IPS DF 6.9 (cell line): ENCODE results near the gene CUEDC1.
A peak's percentile ranks its signal among the peaks of the same experiment; 100 is the strongest.
"Not testable (repeated sequence)": the region's sequence is repeated elsewhere in the genome, so short reads cannot be mapped to it uniquely, and the experiment has no call there.

ENCODE experiments used
- DNase-seq: peaks from one replicate; pipeline ENCODE4 v3.0.0-alpha.2; 2013; ENCODE audit warnings: low read depth, low spot score
- H3K27ac ChIP-seq: one replicate; pipeline ENCODE4 v1.5.1; 2013; ENCODE audit warnings: low read length, control low read depth
- H3K27me3 ChIP-seq: 2 replicates; pipeline ENCODE4 v1.6.1; 2013; ENCODE audit warnings: mild to moderate bottlenecking, low read length; ENCODE audit not compliant: control insufficient read depth, insufficient read depth
- H3K36me3 ChIP-seq: 2 replicates; pipeline ENCODE4 v1.6.1; 2013; ENCODE audit warnings: low read length; ENCODE audit not compliant: control insufficient read depth, insufficient read depth
- H3K4me1 ChIP-seq: 2 replicates; pipeline ENCODE4 v1.6.1; 2013; ENCODE audit warnings: low read length; ENCODE audit not compliant: control insufficient read depth, insufficient read depth
- H3K4me3 ChIP-seq: 2 replicates; pipeline ENCODE4 v1.5.1; 2013; ENCODE audit warnings: mild to moderate bottlenecking, low read length
- H3K9me3 ChIP-seq: 2 replicates; pipeline ENCODE4 v1.6.1; 2013; ENCODE audit warnings: low read length, inconsistent platforms; ENCODE audit not compliant: control insufficient read depth, insufficient read depth
- WGBS: extraction: QIAGEN DNeasy Blood & Tissue Kit; methylation state at CpG from one replicate; pipeline ENCODE4 v1.1.7; 2013; ENCODE audit warnings: mixed read lengths, missing lambda C conversion rate; ENCODE audit not compliant: insufficient read length, insufficient coverage; 5-methylcytosine and 5-hydroxymethylcytosine counted together

CUEDC1 gene

GRCh38 chr17:57856792-57857620 lies 98.2 kb downstream of the CUEDC1 start:
- Histone ChIP-seq H3K27me3 (peaks cover 2% of the 10 kb centered on the region; the same call in 1 of the 2 replicates), H3K4me3 (no peak overlapping the region), H3K36me3 (no peaks in the 10 kb centered on the region), H3K9me3 (no peaks in the 10 kb centered on the region), H3K4me1 (peaks cover 3% of the 10 kb centered on the region; the same call in 1 of the 2 replicates), H3K27ac (no peak overlapping the region)
- no peak for DNase-seq
- WGBS, result no CpG with 5 or more reads among the region's 10 CpGs

- Histone ChIP-seq H3K36me3 (no peaks in the 10 kb centered on the region), H3K9me3 (no peaks in the 10 kb centered on the region), H3K27me3 (no peaks in the 10 kb centered on the region), H3K4me3 (no peak overlapping the region), H3K4me1 (0 out of 2 replicates have a peak, but pooled peaks cover 1% of the 10 kb centered on the region), H3K27ac (no peak overlapping the region)
- no peak for DNase-seq
- WGBS, result no CpG with 5 or more reads among the region's 6 CpGs
These were observed 99.7 kb downstream of the CUEDC1 start for GRCh38 chr17:57855391-57856035.

- no peaks in the 10 kb centered on the region for H3K9me3 ChIP-seq
- no peaks in the 10 kb centered on the region for H3K36me3 ChIP-seq
- no peak overlapping the region for H3K4me3 ChIP-seq
- 0 out of 2 replicates have a peak, but pooled peaks cover 1% of the 10 kb centered on the region for H3K4me1 ChIP-seq
- no CpG with 5 or more reads among the region's 8 CpGs for WGBS
- H3K27ac ChIP-seq, result no peak overlapping the region
- DNase-seq, result no peak
- no peaks in the 10 kb centered on the region for H3K27me3 ChIP-seq
These were observed 101.5 kb downstream of the CUEDC1 start for GRCh38 chr17:57853695-57854094.

- Histone ChIP-seq H3K4me1 (0 out of 2 replicates have a peak, but pooled peaks cover 1% of the 10 kb centered on the region), H3K9me3 (no peaks in the 10 kb centered on the region), H3K4me3 (no peak overlapping the region), H3K36me3 (no peaks in the 10 kb centered on the region), H3K27ac (no peak overlapping the region), H3K27me3 (no peaks in the 10 kb centered on the region)
- WGBS, result no CpG with 5 or more reads among the region's 6 CpGs
- no peak for DNase-seq
These were observed 102.3 kb downstream of the CUEDC1 start for GRCh38 chr17:57852955-57853328.

- WGBS, result no CpG with 5 or more reads among the region's 9 CpGs
- no peak for DNase-seq
- Histone ChIP-seq H3K36me3 (no peaks in the 10 kb centered on the region), H3K4me3 (no peak overlapping the region), H3K27me3 (no peaks in the 10 kb centered on the region), H3K4me1 (0 out of 2 replicates have a peak, but pooled peaks cover 1% of the 10 kb centered on the region), H3K9me3 (no peaks in the 10 kb centered on the region), H3K27ac (no peak overlapping the region)
These were observed 102.9 kb downstream of the CUEDC1 start for GRCh38 chr17:57852092-57852954.

GRCh38 chr17:57849874-57850754 lies 105.1 kb downstream of the CUEDC1 start, which contains the start of gene MRPS23:
Gene MRPS23, minus strand, starts transcription at chr17:57850044. Its CDS starts 34 bp downstream, at chr17:57850010.
- no peaks in the 10 kb centered on the region for H3K9me3 ChIP-seq
- H3K4me1 ChIP-seq, result 0 out of 2 replicates have a peak, but pooled peaks cover 1% of the 10 kb centered on the region
- peak; percentile 97 for DNase-seq
- H3K4me3 ChIP-seq, result peak within 1 kb of the TSS; percentile 96
- WGBS, result no CpG with 5 or more reads among the region's 57 CpGs
- no peaks in the 10 kb centered on the region for H3K27me3 ChIP-seq
- no peak within 1 kb of the TSS for H3K27ac ChIP-seq
- H3K36me3 ChIP-seq, result no peaks in the 10 kb centered on the region

GRCh38 chr17:57849163-57849873 lies 105.9 kb downstream of the CUEDC1 start:
- peak overlapping the region; percentile 96 for H3K4me3 ChIP-seq
- H3K9me3 ChIP-seq, result no peaks in the 10 kb centered on the region
- WGBS, result no CpG with 5 or more reads among the region's 27 CpGs
- no peak for DNase-seq
- H3K36me3 ChIP-seq, result no peaks in the 10 kb centered on the region
- no peak overlapping the region for H3K27ac ChIP-seq
- H3K27me3 ChIP-seq, result no peaks in the 10 kb centered on the region
- H3K4me1 ChIP-seq, result 0 out of 2 replicates have a peak, but pooled peaks cover 1% of the 10 kb centered on the region

GRCh38 chr17:57846056-57846945 lies 108.9 kb downstream of the CUEDC1 start:
- H3K4me3 ChIP-seq, H3K4me1 ChIP-seq, H3K36me3 ChIP-seq, H3K27me3 ChIP-seq, H3K27ac ChIP-seq, DNase-seq, H3K9me3 ChIP-seq: not testable (repeated sequence)
- WGBS, result no CpG with 5 or more reads among the region's 32 CpGs
